ENCODE measurements around the gene NEK10. TPM values are rescaled to one million over a fixed set of nuclear protein-coding genes. Genes with fewer than 3 reads are reported as not detected.

NEK10 gene
- total and polyA plus RNA-seq, 2 of the 13 experiments (the other 11 are each of a cell fraction or from before 2014, with no cell fraction given), result 2.8 to 14.2 TPM

DNA sequence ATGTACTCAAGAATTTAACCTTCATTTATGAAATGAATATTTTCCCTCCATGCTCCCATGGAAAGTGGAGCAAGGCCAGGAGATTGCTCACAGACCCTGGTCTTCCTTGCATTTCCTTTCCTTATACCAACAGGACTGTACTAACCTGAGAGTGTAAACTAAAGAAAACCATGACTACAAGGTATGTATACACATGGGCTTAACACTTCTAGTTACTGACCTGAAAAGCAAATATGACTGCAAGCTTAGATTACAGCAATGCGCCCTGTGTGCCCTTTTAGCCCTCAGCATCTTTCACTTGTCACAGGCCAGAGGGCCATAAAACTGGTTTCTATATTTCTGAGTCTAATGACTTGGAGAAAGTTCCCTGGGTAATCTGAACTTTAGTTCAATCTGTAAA lies 52.1 kb downstream of the NEK10 start (continued):
- TF ChIP-seq, protein P1, sequence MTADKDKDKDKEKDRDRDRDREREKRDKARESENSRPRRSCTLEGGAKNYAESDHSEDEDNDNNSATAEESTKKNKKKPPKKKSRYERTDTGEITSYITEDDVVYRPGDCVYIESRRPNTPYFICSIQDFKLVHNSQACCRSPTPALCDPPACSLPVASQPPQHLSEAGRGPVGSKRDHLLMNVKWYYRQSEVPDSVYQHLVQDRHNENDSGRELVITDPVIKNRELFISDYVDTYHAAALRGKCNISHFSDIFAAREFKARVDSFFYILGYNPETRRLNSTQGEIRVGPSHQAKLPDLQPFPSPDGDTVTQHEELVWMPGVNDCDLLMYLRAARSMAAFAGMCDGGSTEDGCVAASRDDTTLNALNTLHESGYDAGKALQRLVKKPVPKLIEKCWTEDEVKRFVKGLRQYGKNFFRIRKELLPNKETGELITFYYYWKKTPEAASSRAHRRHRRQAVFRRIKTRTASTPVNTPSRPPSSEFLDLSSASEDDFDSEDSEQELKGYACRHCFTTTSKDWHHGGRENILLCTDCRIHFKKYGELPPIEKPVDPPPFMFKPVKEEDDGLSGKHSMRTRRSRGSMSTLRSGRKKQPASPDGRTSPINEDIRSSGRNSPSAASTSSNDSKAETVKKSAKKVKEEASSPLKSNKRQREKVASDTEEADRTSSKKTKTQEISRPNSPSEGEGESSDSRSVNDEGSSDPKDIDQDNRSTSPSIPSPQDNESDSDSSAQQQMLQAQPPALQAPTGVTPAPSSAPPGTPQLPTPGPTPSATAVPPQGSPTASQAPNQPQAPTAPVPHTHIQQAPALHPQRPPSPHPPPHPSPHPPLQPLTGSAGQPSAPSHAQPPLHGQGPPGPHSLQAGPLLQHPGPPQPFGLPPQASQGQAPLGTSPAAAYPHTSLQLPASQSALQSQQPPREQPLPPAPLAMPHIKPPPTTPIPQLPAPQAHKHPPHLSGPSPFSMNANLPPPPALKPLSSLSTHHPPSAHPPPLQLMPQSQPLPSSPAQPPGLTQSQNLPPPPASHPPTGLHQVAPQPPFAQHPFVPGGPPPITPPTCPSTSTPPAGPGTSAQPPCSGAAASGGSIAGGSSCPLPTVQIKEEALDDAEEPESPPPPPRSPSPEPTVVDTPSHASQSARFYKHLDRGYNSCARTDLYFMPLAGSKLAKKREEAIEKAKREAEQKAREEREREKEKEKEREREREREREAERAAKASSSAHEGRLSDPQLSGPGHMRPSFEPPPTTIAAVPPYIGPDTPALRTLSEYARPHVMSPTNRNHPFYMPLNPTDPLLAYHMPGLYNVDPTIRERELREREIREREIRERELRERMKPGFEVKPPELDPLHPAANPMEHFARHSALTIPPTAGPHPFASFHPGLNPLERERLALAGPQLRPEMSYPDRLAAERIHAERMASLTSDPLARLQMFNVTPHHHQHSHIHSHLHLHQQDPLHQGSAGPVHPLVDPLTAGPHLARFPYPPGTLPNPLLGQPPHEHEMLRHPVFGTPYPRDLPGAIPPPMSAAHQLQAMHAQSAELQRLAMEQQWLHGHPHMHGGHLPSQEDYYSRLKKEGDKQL (CRISPR knock-in tag; IDR thresholded peaks at IDR 0.05; ENCODE audit: low read depth), result peak; percentile 60; the same call in 1 of the 2 replicates
- no peak for TF ChIP-seq GATA4 (IDR thresholded peaks at IDR 0.05; ENCODE audit: borderline replicate concordance, low read depth)
- no peak for TF ChIP-seq PAF1 (CRISPR knock-in tag; IDR thresholded peaks at IDR 0.05)
- TF ChIP-seq ZBTB38 (CRISPR knock-in tag; IDR thresholded peaks at IDR 0.05), result no peak
- TF ChIP-seq ZNF629 (CRISPR knock-in tag; conservative IDR thresholded peaks at IDR 0.05), result no peak
- no peak for TF ChIP-seq ADNP (CRISPR knock-in tag; IDR thresholded peaks at IDR 0.05)
- no peak for TF ChIP-seq HMGA1 (CRISPR knock-in tag; conservative IDR thresholded peaks at IDR 0.05)
- TF ChIP-seq MIER2 (CRISPR knock-in tag; IDR thresholded peaks at IDR 0.05), result no peak
- no peak for TF ChIP-seq ZBTB44 (CRISPR knock-in tag; IDR thresholded peaks at IDR 0.05)
- no peak for TF ChIP-seq ZNF577 (CRISPR knock-in tag; IDR thresholded peaks at IDR 0.05; ENCODE audit: borderline replicate concordance, low read depth)
- TF ChIP-seq, protein P2, sequence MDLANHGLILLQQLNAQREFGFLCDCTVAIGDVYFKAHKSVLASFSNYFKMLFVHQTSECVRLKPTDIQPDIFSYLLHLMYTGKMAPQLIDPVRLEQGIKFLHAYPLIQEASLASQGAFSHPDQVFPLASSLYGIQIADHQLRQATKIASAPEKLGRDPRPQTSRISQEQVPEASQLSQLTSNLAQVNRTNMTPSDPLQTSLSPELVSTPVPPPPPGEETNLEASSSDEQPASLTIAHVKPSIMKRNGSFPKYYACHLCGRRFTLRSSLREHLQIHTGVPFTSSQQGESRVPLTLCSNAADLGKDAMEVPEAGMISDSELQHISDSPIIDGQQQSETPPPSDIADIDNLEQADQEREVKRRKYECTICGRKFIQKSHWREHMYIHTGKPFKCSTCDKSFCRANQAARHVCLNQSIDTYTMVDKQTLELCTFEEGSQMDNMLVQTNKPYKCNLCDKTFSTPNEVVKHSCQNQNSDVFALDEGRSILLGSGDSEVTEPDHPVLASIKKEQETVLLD (CRISPR knock-in tag; IDR thresholded peaks at IDR 0.05; ENCODE audit: low read depth), result no peak
- TF ChIP-seq KLF6 (CRISPR knock-in tag; IDR thresholded peaks at IDR 0.05), result no peak
- TF ChIP-seq RFXANK (CRISPR knock-in tag; IDR thresholded peaks at IDR 0.05), result no peak
- peak; percentile 21; the same call in 1 of the 2 replicates for TF ChIP-seq STAG1 (CRISPR knock-in tag; IDR thresholded peaks at IDR 0.05)
- no peak for TF ChIP-seq ZNF431 (CRISPR knock-in tag; IDR thresholded peaks at IDR 0.05; ENCODE audit: borderline replicate concordance, low read depth)
- TF ChIP-seq ASH2L (IDR thresholded peaks at IDR 0.05; ENCODE audit: insufficient read length, low read depth, low read length), result peak; percentile 66
- TF ChIP-seq PITX1 (CRISPR knock-in tag; IDR thresholded peaks at IDR 0.05), result peak; percentile 95
- TF ChIP-seq ZNF557 (CRISPR knock-in tag; IDR thresholded peaks at IDR 0.05), result no peak
- TF ChIP-seq ZNF558 (CRISPR knock-in tag; IDR thresholded peaks at IDR 0.05; ENCODE audit: borderline replicate concordance), result no peak
- TF ChIP-seq, protein P3, sequence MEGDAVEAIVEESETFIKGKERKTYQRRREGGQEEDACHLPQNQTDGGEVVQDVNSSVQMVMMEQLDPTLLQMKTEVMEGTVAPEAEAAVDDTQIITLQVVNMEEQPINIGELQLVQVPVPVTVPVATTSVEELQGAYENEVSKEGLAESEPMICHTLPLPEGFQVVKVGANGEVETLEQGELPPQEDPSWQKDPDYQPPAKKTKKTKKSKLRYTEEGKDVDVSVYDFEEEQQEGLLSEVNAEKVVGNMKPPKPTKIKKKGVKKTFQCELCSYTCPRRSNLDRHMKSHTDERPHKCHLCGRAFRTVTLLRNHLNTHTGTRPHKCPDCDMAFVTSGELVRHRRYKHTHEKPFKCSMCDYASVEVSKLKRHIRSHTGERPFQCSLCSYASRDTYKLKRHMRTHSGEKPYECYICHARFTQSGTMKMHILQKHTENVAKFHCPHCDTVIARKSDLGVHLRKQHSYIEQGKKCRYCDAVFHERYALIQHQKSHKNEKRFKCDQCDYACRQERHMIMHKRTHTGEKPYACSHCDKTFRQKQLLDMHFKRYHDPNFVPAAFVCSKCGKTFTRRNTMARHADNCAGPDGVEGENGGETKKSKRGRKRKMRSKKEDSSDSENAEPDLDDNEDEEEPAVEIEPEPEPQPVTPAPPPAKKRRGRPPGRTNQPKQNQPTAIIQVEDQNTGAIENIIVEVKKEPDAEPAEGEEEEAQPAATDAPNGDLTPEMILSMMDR (CRISPR knock-in tag; IDR thresholded peaks at IDR 0.05), result no peak

Measured in HepG2 (cell line).